ENCODE measurements around the gene CCL2.

CCL2 gene

GRCh38 chr17:34255841-34256240 lies 756 bp downstream of the CCL2 start:
- Histone ChIP-seq H3K27me3 (ENCODE audit: control insufficient read depth in 3 of 3, insufficient read depth in 3 of 3, low read depth in 1 of 3, low read length in 3 of 3) (no peaks in the 10 kb centered on the region), H3K9ac (ENCODE audit: low read depth, low read length, poor library complexity) (no peak overlapping the region), H3K27ac (replicated peaks; ENCODE audit: low read length) (no peak overlapping the region), H3K4me1 (ENCODE audit: control insufficient read depth in 2 of 2, insufficient read depth in 1 of 2, low read depth in 1 of 2, low read length in 2 of 2) (peaks cover 0 to 17% of the 10 kb centered on the region in 2 donors), H3K4me2 (ENCODE audit: insufficient read depth, low read length, poor library complexity, severe bottlenecking) (no peak overlapping the region), H3K23ac (ENCODE audit: low read depth, low read length, poor library complexity) (no peak overlapping the region), H3K79me1 (ENCODE audit: low read depth, low read length) (no peaks in the 10 kb centered on the region), H2AFZ (ENCODE audit: low read length) (no peak overlapping the region), H3K9me3 (replicated peaks in 1 of 2; ENCODE audit: control insufficient read depth in 2 of 2, insufficient read depth in 1 of 2, low read depth in 1 of 2, low read length in 2 of 2) (no peaks in the 10 kb centered on the region), H2BK12ac (ENCODE audit: low read length) (no peak overlapping the region), H3K14ac (ENCODE audit: low read length) (no peak overlapping the region), H3K36me3 (replicated peaks in 1 of 2; ENCODE audit: control insufficient read depth in 2 of 2, insufficient read depth in 2 of 2, low read length in 2 of 2) (no peaks in the 10 kb centered on the region), H2BK5ac (ENCODE audit: low read length) (no peak overlapping the region), H4K91ac (ENCODE audit: low read depth, low read length, poor library complexity) (no peak overlapping the region), H2BK15ac (ENCODE audit: low read length) (no peak overlapping the region), H3K4ac (ENCODE audit: low read length) (no peak overlapping the region), H4K8ac (ENCODE audit: low read depth, low read length) (no peak overlapping the region), H2BK120ac (ENCODE audit: low read depth, low read length) (no peak overlapping the region), H3K4me3 (ENCODE audit: low read length in 2 of 2) (no peak overlapping the region), H3K18ac (ENCODE audit: low read length) (no peak overlapping the region), H2AK5ac (ENCODE audit: low read depth, low read length) (no peak overlapping the region)
- DNase-seq (ENCODE audit: low spot score), result no peak
- WGBS, 2 donors (ENCODE audit: extremely low coverage in 2 of 2, insufficient read length in 2 of 2, insufficient replicate concordance in 1 of 2), result no CpG with 5 or more reads among the region's 1 CpG

DNA sequence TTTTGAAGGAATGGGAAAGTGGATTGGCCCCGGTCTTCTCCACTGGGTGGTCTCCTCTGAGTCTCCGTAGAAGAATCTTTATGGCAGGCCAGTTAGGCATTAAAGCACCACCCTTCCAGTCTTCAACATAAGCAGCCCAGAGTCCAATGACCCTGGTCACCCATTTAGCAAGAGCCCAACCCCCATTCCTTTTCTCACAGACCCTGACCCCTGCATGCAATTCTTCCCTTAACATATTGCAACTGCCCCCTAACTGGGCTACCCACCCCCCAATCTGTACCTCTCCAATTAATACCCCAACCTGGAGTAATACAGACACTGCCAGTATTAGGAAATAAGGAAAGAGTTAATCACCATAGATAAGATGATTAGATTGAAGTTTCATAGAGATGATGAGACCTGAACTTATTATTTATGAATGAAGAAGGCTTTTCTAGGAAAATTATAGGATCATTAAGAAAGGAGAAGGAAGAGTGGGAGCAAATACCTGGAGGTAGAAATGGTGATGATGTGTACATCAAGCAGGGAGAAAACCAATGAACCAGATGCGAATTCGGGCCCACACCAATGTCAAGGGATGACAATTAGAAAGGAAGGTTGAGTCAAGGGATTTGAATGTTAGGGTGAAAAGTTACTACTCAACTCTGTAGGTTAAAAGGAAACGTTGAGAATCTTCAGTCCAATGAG lies 2.4 kb downstream of the CCL2 start:
- no peaks in the 10 kb centered on the region for H3K79me1 ChIP-seq (ENCODE audit: low read depth, low read length)

GRCh38 chr17:34257986-34258326 lies 2.9 kb downstream of the CCL2 start:
- Histone ChIP-seq H2BK5ac (ENCODE audit: low read length) (no peak overlapping the region), H2AFZ (ENCODE audit: low read length) (no peak overlapping the region), H3K9me3 (replicated peaks in 1 of 2; ENCODE audit: control insufficient read depth in 2 of 2, insufficient read depth in 1 of 2, low read depth in 1 of 2, low read length in 2 of 2) (no peaks in the 10 kb centered on the region), H3K4me2 (ENCODE audit: insufficient read depth, low read length, poor library complexity, severe bottlenecking) (no peak overlapping the region), H3K4me3 (ENCODE audit: low read length in 2 of 2) (no peak overlapping the region), H3K4ac (ENCODE audit: low read length) (no peak overlapping the region), H3K79me1 (ENCODE audit: low read depth, low read length) (no peaks in the 10 kb centered on the region), H3K27ac (replicated peaks; ENCODE audit: low read length) (no peak overlapping the region), H3K27me3 (ENCODE audit: control insufficient read depth in 3 of 3, insufficient read depth in 3 of 3, low read depth in 1 of 3, low read length in 3 of 3) (no peaks in the 10 kb centered on the region), H3K18ac (ENCODE audit: low read length) (no peak overlapping the region), H2BK15ac (ENCODE audit: low read length) (no peak overlapping the region), H3K36me3 (replicated peaks in 1 of 2; ENCODE audit: control insufficient read depth in 2 of 2, insufficient read depth in 2 of 2, low read length in 2 of 2) (no peaks in the 10 kb centered on the region), H4K91ac (ENCODE audit: low read depth, low read length, poor library complexity) (no peak overlapping the region), H3K23ac (ENCODE audit: low read depth, low read length, poor library complexity) (no peak overlapping the region), H3K14ac (ENCODE audit: low read length) (no peak overlapping the region), H2AK5ac (ENCODE audit: low read depth, low read length) (no peak overlapping the region), H2BK120ac (ENCODE audit: low read depth, low read length) (no peak overlapping the region), H3K9ac (ENCODE audit: low read depth, low read length, poor library complexity) (no peak overlapping the region), H3K4me1 (ENCODE audit: control insufficient read depth in 2 of 2, insufficient read depth in 1 of 2, low read depth in 1 of 2, low read length in 2 of 2) (peaks cover 0 to 15% of the 10 kb centered on the region in 2 donors), H4K8ac (ENCODE audit: low read depth, low read length) (no peak overlapping the region), H2BK12ac (ENCODE audit: low read length) (no peak overlapping the region)
- DNase-seq (ENCODE audit: low spot score), result no peak
- no CpG with 5 or more reads among the region's 1 CpG for WGBS, 2 donors (ENCODE audit: extremely low coverage in 2 of 2, insufficient read length in 2 of 2, insufficient replicate concordance in 1 of 2)

More for the DNA sequence above, 2.4 kb downstream of the CCL2 start:
- no peak overlapping the region for H2BK120ac ChIP-seq (ENCODE audit: low read depth, low read length)
- no peaks in the 10 kb centered on the region for H3K36me3 ChIP-seq (replicated peaks in 1 of 2; ENCODE audit: control insufficient read depth in 2 of 2, insufficient read depth in 2 of 2, low read length in 2 of 2)
- H3K14ac ChIP-seq (ENCODE audit: low read length), result no peak overlapping the region
- H3K4me2 ChIP-seq (ENCODE audit: insufficient read depth, low read length, poor library complexity, severe bottlenecking), result no peak overlapping the region
- no peak overlapping the region for H3K4ac ChIP-seq (ENCODE audit: low read length)
- H4K8ac ChIP-seq (ENCODE audit: low read depth, low read length), result no peak overlapping the region
- H3K27ac ChIP-seq (replicated peaks; ENCODE audit: low read length), result no peak overlapping the region
- no peak for DNase-seq (ENCODE audit: low spot score)
- H4K91ac ChIP-seq (ENCODE audit: low read depth, low read length, poor library complexity), result no peak overlapping the region
- H2BK15ac ChIP-seq (ENCODE audit: low read length), result no peak overlapping the region
- H3K27me3 ChIP-seq (ENCODE audit: control insufficient read depth in 3 of 3, insufficient read depth in 3 of 3, low read depth in 1 of 3, low read length in 3 of 3), result no peaks in the 10 kb centered on the region
- no peak overlapping the region for H2AK5ac ChIP-seq (ENCODE audit: low read depth, low read length)
- H3K9ac ChIP-seq (ENCODE audit: low read depth, low read length, poor library complexity), result no peak overlapping the region
- H3K4me1 ChIP-seq (ENCODE audit: control insufficient read depth in 2 of 2, insufficient read depth in 1 of 2, low read depth in 1 of 2, low read length in 2 of 2), result peaks cover 0 to 15% of the 10 kb centered on the region in 2 donors
- no peak overlapping the region for H2BK5ac ChIP-seq (ENCODE audit: low read length)
- no peak overlapping the region for H3K18ac ChIP-seq (ENCODE audit: low read length)
- H2BK12ac ChIP-seq (ENCODE audit: low read length), result no peak overlapping the region
- no peaks in the 10 kb centered on the region for H3K9me3 ChIP-seq (replicated peaks in 1 of 2; ENCODE audit: control insufficient read depth in 2 of 2, insufficient read depth in 1 of 2, low read depth in 1 of 2, low read length in 2 of 2)
- no peak overlapping the region for H3K23ac ChIP-seq (ENCODE audit: low read depth, low read length, poor library complexity)
- no peak overlapping the region for H3K4me3 ChIP-seq (ENCODE audit: low read length in 2 of 2)
- no peak overlapping the region for H2AFZ ChIP-seq (ENCODE audit: low read length)
- no CpG with 5 or more reads among the region's 5 CpGs for WGBS, 2 donors (ENCODE audit: extremely low coverage in 2 of 2, insufficient read length in 2 of 2, insufficient replicate concordance in 1 of 2)

DNA sequence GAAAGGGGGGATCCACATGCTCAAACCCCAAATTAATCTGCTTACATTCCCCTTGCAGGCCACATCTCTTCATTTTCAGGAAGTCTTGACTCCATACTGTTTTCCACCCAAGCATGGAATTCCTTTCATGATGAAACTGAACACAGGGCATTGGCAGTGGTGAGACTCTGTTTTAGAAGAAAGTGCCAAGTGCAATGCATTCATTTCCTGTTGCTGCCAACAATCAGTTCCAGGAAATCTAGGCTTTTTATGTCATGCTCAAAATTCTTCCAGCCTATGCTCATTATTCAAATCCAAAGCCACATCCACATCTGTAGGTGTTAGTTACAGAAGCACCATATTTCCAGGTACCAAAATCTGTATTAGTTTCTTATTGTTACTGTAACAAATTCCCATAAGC lies 4.1 kb downstream of the CCL2 start:
- Histone ChIP-seq H2BK12ac (ENCODE audit: low read length) (no peak overlapping the region), H3K4me3 (ENCODE audit: low read length in 2 of 2) (no peak overlapping the region), H2AFZ (ENCODE audit: low read length) (no peak overlapping the region), H3K4me2 (ENCODE audit: insufficient read depth, low read length, poor library complexity, severe bottlenecking) (no peak overlapping the region), H2BK15ac (ENCODE audit: low read length) (no peak overlapping the region), H3K9ac (ENCODE audit: low read depth, low read length, poor library complexity) (no peak overlapping the region), H3K23ac (ENCODE audit: low read depth, low read length, poor library complexity) (no peak overlapping the region), H3K14ac (ENCODE audit: low read length) (no peak overlapping the region), H3K27ac (replicated peaks; ENCODE audit: low read length) (no peak overlapping the region), H4K8ac (ENCODE audit: low read depth, low read length) (no peak overlapping the region), H3K27me3 (ENCODE audit: control insufficient read depth in 3 of 3, insufficient read depth in 3 of 3, low read depth in 1 of 3, low read length in 3 of 3) (no peaks in the 10 kb centered on the region), H3K4ac (ENCODE audit: low read length) (no peak overlapping the region), H3K79me1 (ENCODE audit: low read depth, low read length) (no peaks in the 10 kb centered on the region), H2BK5ac (ENCODE audit: low read length) (no peak overlapping the region), H3K36me3 (replicated peaks in 1 of 2; ENCODE audit: control insufficient read depth in 2 of 2, insufficient read depth in 2 of 2, low read length in 2 of 2) (no peaks in the 10 kb centered on the region), H2AK5ac (ENCODE audit: low read depth, low read length) (no peak overlapping the region), H4K91ac (ENCODE audit: low read depth, low read length, poor library complexity) (no peak overlapping the region), H3K9me3 (replicated peaks in 1 of 2; ENCODE audit: control insufficient read depth in 2 of 2, insufficient read depth in 1 of 2, low read depth in 1 of 2, low read length in 2 of 2) (no peaks in the 10 kb centered on the region), H3K18ac (ENCODE audit: low read length) (no peak overlapping the region), H2BK120ac (ENCODE audit: low read depth, low read length) (no peak overlapping the region), H3K4me1 (ENCODE audit: control insufficient read depth in 2 of 2, insufficient read depth in 1 of 2, low read depth in 1 of 2, low read length in 2 of 2) (peaks cover 0 to 15% of the 10 kb centered on the region in 2 donors)
- no peak for DNase-seq (ENCODE audit: low spot score)

Data from neuronal stem cell (in vitro differentiated cells).